HL-60/S4 (cell line): ENCODE measurements around the gene ACVR2A.

Source experiments
- in situ Hi-C: fragments of 300-500 bp; cut with MboI; formaldehyde crosslinking; loops from 2 replicates; pipeline ENCODE4 v1.14.3; 2022; ENCODE audit warnings: low sequenced_read_pairs

ACVR2A gene

DNA sequence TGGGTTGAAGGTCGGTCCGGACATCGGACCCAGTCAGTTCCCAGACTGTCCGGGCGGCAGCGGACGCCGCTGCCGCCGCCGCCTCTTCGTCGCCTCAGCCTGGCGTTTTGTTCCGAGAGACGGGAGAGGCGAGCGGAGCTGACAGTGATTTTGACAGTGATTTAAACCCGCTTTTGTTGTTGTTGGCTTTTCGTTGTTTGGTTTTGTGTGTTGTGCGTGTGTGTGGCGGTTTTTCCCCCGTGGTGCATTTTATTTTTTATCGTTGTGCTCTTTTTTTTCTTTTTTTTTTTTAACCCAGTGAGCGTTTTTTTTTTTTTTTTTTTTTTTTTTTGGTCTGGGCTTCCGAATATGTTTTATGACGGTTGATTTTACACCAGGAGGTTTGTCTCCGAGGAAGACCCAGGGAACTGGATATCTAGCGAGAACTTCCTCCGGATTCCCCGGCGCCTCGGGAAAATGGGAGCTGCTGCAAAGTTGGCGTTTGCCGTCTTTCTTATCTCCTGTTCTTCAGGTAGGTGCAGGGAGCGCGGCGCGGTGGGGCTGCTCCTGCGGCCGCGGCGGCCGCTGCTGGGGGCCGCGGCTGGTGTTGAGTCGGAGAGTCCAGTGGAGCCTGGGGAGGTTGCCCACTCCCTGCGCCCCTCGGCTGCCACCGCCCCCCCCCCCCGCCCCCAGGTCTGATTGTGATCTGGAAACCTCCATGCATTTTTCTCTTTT, at the start of gene ACVR2A:
TSS of gene ACVR2A (plus strand) at position 333 of the 714 bp plus-strand sequence. CDS start at position 457, 124 bp downstream.
- in situ Hi-C loops, result no loop called here

GRCh38 chr2:147800316-147800715, 44.5 kb upstream of the ACVR2A start:
- in situ Hi-C loops, result no loop called here

- in situ Hi-C loops, result no loop called here
Observed at GRCh38 chr2:147806846-147807245, 38.0 kb upstream of the ACVR2A start.

- in situ Hi-C loops, result no loop called here
Observed at GRCh38 chr2:147808520-147808919, 36.3 kb upstream of the ACVR2A start.

GRCh38 chr2:147810883-147811765, 33.7 kb upstream of the ACVR2A start:
- in situ Hi-C loops, result no loop called here

GRCh38 chr2:147818741-147819140, 26.1 kb upstream of the ACVR2A start:
- in situ Hi-C loops, result no loop called here

GRCh38 chr2:147824620-147825019, 20.2 kb upstream of the ACVR2A start:
- in situ Hi-C loops, result no loop called here

GRCh38 chr2:147826278-147827087, 18.3 kb upstream of the ACVR2A start:
- in situ Hi-C loops, result no loop called here

GRCh38 chr2:147827088-147827375, 17.8 kb upstream of the ACVR2A start:
- in situ Hi-C loops, result no loop called here

DNA sequence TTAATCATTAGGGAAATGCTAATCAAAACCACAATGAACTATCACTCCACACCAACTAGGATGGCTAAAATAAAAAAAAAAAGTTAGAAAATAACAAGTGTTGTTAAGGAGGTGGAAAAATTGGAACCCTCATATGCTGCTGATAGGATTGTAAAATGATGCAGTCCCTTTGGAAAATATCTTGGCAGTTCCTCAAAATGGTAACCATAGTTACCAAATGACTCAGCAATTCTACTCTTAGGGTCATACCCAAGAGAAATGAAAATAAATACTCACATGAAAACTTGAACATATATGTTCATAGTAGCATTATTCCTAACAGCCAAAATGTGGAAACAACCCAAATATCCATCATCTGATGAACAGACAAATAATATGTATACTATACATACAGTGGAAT, 15.7 kb upstream of the ACVR2A start:
- in situ Hi-C loops, result no loop called here

GRCh38 chr2:147836099-147836498, 8.7 kb upstream of the ACVR2A start:
- in situ Hi-C loops, result no loop called here

DNA sequence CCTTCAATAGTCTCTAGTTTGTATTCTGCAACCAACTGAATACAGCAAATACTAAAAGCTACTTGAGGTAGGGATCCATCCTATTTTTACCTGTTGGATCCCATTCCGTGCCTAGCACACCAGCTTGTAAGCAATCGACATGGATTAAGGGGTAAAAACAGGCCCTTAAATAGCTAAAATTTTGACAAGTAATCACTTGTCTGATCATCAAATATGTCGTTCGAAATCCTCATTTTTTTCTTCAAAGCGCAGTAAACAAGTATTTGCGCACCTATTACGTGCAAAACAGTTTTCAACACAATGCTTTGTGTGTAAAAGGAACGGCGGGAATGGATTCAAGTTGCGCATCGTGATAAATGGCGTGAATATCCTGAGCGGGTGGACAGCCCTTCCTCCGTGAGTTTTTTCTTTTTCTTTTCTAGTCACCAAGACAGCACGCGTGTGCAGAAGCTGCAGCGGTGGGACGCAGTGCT, 1.4 kb upstream of the ACVR2A start:
- in situ Hi-C loops, result no loop called here

- in situ Hi-C loops, result no loop called here
Observed at GRCh38 chr2:147843864-147844696, 749 bp upstream of the ACVR2A start.

- in situ Hi-C loops, result no loop called here
Observed at GRCh38 chr2:147845411-147845971, 662 bp downstream of the ACVR2A start.

- in situ Hi-C loops, result no loop called here
Observed at GRCh38 chr2:147846412-147847081, 1.7 kb downstream of the ACVR2A start.

DNA sequence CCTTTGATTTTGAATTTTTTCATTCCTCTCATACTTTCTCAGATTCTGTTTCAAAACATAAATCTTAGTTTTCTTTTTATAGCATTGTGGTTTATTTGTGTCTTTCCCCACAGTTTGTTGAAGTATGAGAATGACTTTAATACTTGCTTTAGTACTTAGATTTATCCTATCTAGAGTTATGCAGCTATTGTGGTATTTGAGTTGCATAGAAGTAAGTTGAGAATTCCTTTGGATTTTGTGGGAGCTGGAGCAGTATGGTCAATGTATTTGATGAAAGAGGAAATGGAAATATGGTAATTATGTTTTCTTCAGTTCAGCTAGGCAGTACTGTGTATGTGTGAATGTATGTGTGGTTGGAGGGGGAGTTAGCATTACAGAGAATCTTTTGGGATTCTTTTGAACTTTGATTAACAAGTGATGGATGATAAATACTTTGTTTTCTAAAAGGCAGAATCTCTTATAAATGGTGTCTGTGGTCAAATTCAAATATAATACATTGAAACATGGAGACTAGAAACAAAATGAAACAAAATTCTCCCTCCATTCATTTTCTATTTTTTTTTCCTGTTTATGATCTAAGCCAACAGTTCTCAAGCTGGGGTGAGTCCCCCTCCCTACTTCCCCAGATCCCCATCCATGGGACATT, 3.0 kb downstream of the ACVR2A start:
- in situ Hi-C loops, result no loop called here

- in situ Hi-C loops, result no loop called here
Observed at GRCh38 chr2:147850838-147851237, 6.0 kb downstream of the ACVR2A start.

GRCh38 chr2:147851244-147851930, 6.6 kb downstream of the ACVR2A start:
- in situ Hi-C loops, result no loop called here
